Measurements from ENCODE around the gene CNTNAP4.

- TF ChIP-seq ZNF251 (CRISPR knock-in tag; IDR thresholded peaks at IDR 0.05) (no peak), PAX8 (CRISPR knock-in tag; IDR thresholded peaks at IDR 0.05; ENCODE audit: borderline replicate concordance) (no peak), CTCF (CRISPR knock-in tag; IDR thresholded peaks at IDR 0.05) (no peak), ELF4 (CRISPR knock-in tag; IDR thresholded peaks at IDR 0.05; ENCODE audit: borderline replicate concordance) (no peak), ZNF33A (CRISPR knock-in tag; IDR thresholded peaks at IDR 0.05; ENCODE audit: borderline replicate concordance) (no peak), KLF6 (CRISPR knock-in tag; IDR thresholded peaks at IDR 0.05) (no peak), HDAC2 (CRISPR knock-in tag; IDR thresholded peaks at IDR 0.05) (no peak), GTF2F1 (IDR thresholded peaks at IDR 0.05; ENCODE audit: low read length) (no peak), ZNF10 (CRISPR knock-in tag; IDR thresholded peaks at IDR 0.05; ENCODE audit: borderline replicate concordance, low read depth) (no peak), ZNF614 (CRISPR knock-in tag; IDR thresholded peaks at IDR 0.05; ENCODE audit: borderline replicate concordance) (no peak), EZH2 (conservative IDR thresholded peaks at IDR 0.05; ENCODE audit: low read depth, low read length) (no peak)
These were observed 20.7 kb downstream of the CNTNAP4 start for GRCh38 chr16:76297941-76298340.

Data from HepG2 (cell line).